ENCODE data around the gene CPEB3.
"Not testable (repeated sequence)": the region's sequence is repeated elsewhere in the genome, so short reads cannot be mapped to it uniquely, and the experiment has no call there.

The CPEB3 gene

DNA sequence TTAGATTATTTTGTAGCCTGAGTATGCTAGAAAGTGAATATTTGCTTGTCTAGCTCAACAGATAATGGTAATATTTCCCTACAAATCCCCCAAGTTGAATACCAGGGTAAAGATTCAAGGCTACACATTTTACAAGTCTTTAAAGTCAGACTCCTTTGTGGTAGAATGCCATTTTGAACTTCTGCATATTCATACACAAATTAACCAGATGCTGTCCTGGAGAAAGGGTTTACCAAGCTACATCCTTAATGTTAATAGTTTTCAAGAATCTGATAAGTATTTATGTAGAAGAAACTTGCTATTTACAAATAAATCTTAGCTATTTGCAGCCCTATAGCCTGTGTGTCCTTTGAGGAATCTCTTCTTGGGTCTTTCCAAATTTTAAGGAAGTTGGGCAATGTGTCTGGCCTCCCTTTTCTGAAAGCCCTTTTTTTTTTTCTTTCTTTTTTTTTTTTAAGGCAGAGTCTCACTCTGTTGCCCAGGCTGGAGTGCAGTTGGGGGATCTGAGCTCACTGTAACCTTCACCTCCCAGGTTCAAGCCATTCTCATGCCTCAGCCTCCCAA lies 82.6 kb downstream of the CPEB3 start:
- no peak for DNase-seq

GRCh38 chr10:92207061-92207460 lies 83.8 kb downstream of the CPEB3 start:
- DNase-seq: no peak

DNA sequence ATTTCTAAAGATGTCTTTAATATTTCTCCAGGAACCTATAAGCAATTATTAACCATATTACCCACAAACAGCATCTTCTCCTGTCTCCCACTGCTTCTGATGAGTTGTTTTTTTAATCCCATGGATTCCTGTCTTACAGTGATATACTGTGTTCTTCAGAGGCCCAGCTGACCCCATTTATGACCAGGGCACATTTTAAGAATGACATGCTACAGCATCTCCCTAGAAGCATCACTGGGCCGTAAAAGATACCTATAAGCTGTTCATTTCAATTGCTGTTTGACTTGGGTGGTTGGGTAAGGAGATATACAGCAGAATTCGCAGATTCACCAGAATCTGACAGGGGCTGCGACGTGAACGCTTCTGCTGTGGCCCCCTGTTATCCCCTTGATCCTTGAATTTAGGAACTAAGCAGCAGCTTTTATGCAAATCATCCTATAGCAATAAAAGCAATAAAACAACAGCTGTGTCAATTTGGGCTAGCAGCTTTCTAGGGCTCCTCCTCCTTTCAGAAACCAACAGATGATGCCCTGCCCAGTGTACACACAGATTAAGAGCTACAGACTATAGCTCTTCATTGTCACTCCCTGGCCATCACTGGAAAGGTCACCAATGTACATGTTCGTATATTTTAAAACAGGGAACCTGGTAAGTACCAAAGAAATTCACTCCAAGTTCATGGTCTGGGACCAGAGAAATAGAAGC lies 86.8 kb downstream of the CPEB3 start:
- DNase-seq: no peak

- DNase-seq: no peak
These were observed 88.3 kb downstream of the CPEB3 start for GRCh38 chr10:92202536-92202935.

DNA sequence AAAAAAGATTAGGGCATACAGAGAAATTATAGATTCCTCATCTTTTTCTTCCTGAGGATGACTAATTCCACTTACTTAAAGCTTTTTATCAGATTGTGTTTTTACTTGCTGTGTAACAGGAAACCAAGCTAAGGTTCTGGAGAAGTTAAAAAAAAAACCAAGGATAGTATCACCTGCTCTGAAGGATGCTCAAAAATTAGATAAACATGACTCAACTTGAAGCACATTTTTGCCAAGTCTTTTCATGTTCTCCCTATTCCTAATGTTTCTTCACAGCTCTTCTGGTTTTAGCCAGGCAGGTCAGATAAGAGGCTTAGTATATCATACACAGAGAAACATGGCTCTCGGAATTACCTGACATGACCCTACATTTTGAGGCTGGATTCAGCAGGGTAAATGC lies 90.3 kb downstream of the CPEB3 start:
- no peak for DNase-seq

DNA sequence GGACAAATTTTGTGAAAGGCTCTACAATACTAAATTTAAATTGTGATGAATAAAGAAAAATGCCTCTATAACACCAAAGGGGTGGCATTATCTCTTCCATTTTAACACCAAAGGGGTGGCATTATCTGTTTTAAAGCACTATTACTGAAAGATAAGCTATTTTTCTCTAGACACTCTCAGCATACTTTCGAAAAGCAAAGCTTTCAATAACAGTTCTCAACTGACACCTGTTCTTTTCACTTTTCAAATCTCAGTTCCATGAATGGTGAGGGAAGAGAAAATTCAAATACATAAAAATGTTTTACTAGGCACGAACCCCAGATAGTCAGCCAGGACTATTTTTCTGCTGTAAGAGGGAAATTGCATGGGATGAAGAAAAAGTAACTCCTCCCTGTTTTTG lies 103.8 kb downstream of the CPEB3 start:
- DNase-seq: no peak

GRCh38 chr10:92184977-92185376 lies 105.9 kb downstream of the CPEB3 start:
- DNase-seq: no peak

DNA sequence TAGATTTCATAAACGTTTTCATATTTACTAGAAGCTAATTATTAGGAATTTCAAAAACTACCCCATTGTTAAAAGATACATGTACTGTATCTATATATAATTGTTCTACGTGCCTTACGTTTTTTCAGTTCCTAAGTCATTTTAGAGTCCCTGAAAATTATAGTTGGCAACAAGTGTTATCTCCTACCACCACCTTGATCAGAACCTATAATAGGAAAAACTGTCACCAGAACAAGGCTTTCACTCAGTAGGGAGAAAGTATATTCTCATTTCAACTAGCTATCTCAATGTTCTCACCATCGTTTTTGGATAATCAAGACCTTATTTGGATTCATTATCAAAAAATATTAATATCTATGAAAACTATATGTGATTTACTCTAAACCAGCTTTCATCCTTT lies 107.7 kb downstream of the CPEB3 start:
- DNase-seq: no peak

GRCh38 chr10:92181575-92181974 lies 109.3 kb downstream of the CPEB3 start:
- DNase-seq: no peak

DNA sequence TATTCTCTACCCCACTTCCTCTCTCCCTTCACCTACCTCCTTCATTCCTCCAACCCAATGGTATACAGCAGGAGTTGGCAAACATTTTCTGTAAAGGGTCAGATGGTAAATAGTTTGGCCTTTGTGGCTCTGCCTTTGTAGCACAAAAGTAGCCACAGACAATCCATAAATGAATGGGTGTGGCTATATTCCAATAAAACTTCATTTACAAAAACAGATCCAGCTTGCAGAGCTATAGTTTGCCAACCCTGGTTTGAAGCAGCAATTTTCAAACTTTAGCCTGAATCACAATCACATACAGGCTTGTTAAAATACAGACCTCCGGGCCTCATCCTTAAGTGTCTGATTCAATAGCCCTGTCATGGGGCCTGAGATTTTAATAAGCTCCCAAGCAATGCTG lies 110.5 kb downstream of the CPEB3 start:
- no peak for DNase-seq

DNA sequence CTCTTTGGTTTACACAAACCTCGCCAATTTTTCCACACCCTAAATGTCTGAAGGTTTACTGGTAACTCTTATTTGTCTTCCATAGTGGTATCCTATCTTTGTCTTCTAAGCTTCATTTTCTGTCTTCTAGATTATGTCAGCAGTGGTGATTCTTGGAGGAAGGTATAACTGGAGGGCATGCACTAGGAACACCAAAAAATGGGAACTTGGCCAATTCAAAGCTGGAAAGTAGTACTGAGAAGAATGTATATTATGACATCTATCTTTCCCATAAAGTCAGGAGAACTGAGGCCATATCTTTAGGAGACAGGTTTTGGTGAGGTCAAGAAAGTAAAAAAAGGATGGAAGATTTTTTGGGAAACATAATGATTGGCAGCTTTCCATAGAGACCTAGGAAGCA lies 113.3 kb downstream of the CPEB3 start:
- no peak for DNase-seq

DNA sequence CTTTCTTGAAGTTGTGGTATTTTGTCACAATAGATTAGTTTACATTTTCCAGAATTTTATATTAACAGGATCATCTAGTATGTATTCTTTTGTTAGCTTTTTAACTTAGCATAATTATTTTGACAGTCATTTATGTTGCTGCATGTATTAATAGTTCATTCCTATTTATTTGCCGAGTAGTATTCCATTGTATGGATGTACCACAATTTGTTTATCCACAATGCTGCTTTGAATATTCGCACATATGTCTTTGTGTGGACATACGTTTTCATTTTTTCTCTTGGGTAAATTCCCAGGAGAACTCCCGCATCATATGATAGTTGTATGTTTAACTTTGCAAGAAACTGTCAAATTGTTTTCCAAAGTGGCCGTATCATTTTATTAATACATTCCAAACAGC lies 115.7 kb downstream of the CPEB3 start:
- no peak for DNase-seq

DNA sequence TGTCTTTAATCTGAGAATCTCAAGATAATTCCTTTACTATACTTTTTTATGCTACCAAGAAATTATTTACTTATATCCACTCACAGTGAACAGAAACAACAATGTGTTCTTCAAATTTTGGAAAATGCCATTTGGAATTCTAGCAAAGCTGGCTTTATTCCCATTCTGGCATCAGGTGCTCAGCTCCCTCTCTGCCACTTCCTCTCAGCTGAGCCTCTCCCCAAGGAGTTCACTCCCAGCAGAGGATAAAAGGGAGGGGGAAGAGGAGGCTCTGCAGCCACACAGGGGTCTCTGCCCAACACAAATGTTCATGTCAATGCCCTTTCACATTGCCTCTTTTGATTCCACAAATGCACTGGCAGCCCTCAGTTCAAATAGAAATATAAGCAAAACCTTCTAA lies 116.9 kb downstream of the CPEB3 start:
- DNase-seq: no peak

DNA sequence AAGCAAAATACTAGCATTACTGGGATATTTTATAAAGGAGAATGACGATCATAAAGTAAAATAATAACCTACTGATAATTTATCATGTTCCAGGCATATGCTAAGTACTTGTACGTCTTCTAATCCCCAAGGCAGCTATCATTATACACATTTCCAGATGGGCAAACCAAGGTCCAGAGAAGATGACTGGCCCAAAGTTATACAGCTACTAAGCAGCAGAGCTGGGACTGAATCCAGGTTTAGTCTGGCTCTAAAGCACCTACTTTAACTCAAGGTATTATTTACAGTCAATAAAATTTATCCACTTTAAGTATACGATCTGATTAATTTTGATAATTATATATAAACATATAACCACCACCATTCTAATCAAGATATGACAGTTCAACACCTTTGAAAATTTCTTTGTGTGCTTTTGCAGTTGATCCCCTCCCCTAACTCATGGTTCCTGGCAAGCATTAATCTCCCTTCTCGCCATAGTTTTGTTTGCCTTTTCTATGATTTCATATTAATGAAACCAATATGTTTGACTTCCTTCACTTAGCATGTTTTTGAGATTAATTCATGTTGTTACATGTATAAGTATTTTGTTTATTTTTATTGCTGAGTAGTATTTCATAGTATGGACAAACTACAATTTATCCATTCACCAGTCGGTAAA lies 126.7 kb downstream of the CPEB3 start:
- no peak for DNase-seq

DNA sequence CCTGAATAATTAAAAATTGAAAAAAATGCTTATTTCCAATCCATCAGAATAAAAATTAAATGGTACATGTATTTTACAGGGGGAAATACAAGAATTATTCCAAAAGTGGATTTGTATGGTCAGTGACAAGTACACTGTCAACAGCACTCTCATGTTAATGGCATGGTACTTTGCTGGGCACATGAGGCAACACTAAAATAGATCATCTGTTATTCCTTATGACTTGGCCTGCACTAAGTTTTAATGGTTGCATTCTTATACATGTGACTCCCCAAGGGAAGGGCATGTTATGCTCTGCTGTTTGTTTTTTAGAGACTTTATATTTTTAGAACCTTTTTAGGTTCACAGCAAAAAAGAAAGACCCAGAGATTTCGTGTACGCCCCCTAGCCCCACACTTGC lies 128.3 kb downstream of the CPEB3 start:
- DNase-seq: no peak

DNA sequence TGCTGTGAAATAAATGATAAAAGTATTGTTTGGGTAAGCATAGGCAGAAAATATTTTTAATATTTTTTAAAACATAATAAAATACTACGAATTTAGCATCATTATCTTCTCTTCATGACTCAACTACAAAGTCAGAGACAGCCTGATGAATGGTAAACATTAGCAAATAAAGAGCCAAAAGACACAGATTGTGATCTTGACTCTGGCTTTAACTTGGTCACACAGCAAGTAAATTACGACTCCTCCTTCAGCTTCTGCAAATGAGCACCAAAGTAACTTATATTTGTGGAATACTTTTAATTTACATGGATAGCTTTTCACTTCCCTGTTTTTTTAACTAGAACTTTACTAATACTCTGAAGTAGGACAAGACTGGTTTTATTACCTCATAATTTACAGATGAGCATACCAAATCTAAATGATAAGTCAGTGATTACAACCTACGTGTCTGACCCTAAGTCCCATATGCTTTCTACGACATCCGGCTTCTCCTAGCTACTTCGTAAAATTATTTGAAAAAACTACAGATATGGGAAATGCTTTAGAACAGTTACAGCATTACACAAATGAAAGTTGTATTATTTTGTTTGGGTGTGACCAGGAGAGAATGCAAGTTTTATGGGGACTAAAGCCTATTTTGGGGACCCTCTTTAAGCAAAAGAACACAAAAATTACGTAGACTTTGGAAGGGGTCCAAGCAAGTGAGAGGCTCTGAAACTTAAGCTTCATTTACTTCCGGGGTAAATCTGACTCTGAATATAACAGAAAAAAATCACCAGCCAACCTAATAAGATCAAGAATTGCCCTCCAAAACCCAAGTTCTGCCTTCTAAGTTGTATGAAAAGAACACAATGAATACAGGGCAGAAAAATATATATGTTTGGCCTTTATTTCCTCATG lies 133.8 kb downstream of the CPEB3 start:
- DNase-seq: no peak

DNA sequence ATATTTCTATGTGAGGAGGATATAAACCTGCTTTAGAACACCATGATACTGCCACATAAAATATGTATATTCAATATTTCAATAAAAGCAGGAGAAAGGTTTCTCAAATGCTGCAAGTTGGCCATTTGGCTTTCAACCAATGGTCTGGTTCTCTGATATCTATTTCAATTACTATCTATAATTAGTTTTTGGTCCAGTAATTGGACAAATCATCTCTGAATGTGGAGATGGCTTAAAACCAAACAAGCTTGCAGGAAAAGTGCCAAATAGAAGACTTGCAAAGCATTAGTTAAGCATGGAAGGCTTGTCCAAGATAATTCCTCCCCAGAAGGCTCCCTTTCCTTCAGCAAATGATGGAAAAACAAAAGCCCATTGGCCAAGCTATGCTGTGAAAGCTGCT lies 140.1 kb downstream of the CPEB3 start:
- no peak for DNase-seq

DNA sequence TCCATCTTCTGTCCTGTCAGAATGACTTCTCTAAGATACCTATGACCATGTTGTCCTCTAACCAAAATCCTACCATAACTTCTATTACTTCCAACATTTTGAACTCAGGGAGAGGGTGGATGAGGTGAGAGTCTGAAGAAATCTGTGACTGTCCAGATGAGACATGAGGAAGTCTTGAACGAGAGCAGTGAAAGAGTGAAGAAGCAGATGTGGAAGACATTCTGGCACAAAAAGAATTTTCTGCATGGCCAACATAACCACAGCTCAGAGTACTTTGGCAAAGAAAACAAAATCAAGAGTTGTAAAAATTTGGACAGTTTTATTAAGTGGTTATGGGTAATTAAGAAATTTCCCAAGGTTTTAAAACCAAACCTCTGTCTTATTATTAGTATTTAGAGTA lies 141.6 kb downstream of the CPEB3 start:
- no peak for DNase-seq

DNA sequence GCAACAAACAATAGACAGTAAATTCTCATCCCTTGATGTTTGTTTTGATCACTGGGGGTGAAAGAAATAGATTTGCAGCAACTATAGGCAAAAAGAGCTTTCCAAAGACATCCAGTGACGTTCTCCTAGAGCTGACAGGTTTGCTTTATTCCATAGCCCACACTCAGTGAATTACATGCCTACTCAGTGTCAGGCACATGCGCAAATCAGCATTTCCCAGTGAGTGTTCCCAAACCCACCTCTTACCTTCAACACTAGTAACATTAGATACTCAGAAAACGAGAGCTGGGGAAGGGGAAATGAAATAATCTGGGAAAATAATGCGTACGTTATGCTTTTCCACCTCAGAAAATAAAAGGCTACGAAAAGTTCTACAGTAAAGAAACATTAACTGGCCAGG lies 144.1 kb downstream of the CPEB3 start:
- no peak for DNase-seq

DNA sequence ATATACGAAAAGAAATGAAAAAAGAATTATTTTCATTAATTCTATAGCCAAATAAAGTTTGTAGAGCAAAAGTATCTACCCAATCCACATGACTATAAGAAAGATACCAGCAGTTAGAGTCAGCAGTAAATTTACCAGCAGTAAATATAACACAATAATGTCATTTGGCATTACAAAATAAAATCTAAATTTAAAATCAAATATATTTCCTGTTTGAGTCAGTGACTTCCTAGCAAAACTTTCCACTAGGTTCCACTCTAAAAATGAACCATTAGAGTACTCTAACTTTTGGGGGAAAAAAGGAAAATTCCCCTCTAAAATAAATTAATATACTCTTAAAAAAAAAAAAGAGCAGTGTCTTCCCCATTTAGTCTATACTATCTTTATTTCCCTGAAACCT lies 144.8 kb downstream of the CPEB3 start:
- DNase-seq: no peak

GRCh38 chr10:92142949-92143348 lies 147.9 kb downstream of the CPEB3 start:
- DNase-seq: no peak

DNA sequence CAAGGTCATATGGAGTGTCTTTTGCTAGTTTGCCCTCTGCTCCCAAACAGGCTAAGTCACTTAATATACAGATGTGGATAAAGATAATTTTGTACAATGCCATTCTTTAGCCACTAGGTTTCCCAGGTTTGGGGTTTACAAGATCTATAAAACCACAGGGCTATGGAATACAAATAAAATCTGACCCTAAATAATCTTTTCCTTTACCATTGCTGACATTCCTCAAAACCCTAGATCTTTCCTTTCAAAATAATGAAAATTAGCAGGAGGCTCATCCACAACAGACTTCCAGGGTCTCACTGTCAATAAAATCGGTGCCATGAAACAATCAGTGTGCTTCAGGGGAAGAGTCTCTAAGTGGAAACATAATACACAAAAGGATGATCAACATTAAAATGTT lies 148.4 kb downstream of the CPEB3 start:
- DNase-seq: no peak

DNA sequence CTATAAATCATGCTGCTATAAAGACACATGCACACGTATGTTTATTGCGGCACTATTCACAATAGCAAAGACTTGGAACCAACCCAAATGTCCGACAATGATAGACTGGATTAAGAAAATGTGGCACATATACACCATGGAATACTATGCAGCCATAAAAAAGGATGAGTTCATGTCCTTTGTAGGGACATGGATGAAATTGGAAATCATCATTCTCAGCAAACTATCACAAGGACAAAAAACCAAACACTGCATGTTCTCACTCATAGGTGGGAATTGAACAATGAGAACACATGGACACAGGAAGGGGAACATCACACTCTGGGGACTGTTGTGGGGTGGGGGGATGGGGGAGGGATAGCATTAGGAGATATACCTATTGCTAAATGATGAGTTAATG lies 149.7 kb downstream of the CPEB3 start:
- not testable (repeated sequence) for DNase-seq

GRCh38 chr10:92134049-92134448 lies 156.8 kb downstream of the CPEB3 start:
- not testable (repeated sequence) for DNase-seq

Data from activated T-cell treated with anti-CD3 and anti-CD28 coated beads for 4 hours (primary cell).